Kidney epithelial cell (primary cell): ENCODE measurements around the gene PLPPR1. TPM values are rescaled to one million over a fixed set of nuclear protein-coding genes. Genes with fewer than 3 reads are reported as not detected.

Source experiments
- DNase-seq: peaks from one replicate; pipeline ENCODE4 v3.0.0-alpha.2; 2010; ENCODE audit warnings: low read depth
- H3K27me3 ChIP-seq: 2 replicates; pipeline ENCODE4 v1.6.0; 2011; ENCODE audit warnings: low read length; ENCODE audit not compliant: control insufficient read depth, insufficient read depth
- H3K36me3 ChIP-seq: 2 replicates; pipeline ENCODE4 v1.5.1; 2011; ENCODE audit warnings: low read length; ENCODE audit not compliant: control insufficient read depth, insufficient read depth
- H3K4me3 ChIP-seq: 2 replicates; pipeline ENCODE4 v1.5.1; 2011; ENCODE audit warnings: low read depth, mild to moderate bottlenecking, control low read depth, low read length
- CTCF ChIP-seq: IDR thresholded peaks from 2 replicates; pipeline ENCODE4 v1.5.1; 2011; ENCODE audit warnings: mild to moderate bottlenecking, moderate library complexity, low read length, control low read depth, inconsistent platforms; ENCODE audit not compliant: insufficient read depth, poor library complexity, severe bottlenecking
- total RNA-seq: library from RNA; depleted of rRNA; stranded (reverse); fragments of >200 nt; gene quantifications from 2 replicates; pipeline ENCODE4 v1.2.3, GENCODE V29; 2015

PLPPR1 gene
- total RNA-seq, 1 donor from 2014 or later, result 0.08 TPM

- no peak for TF ChIP-seq CTCF
- H3K4me3 ChIP-seq, result no peak overlapping the region
- H3K27me3 ChIP-seq, result no peaks in the 10 kb centered on the region
- no peaks in the 10 kb centered on the region for H3K36me3 ChIP-seq
- no peak for DNase-seq
These were observed 23.3 kb upstream of the PLPPR1 start for GRCh38 chr9:101005246-101005645.

GRCh38 chr9:101014566-101014965 is 14.0 kb upstream of the PLPPR1 start:
- no peak for DNase-seq
- no peaks in the 10 kb centered on the region for H3K36me3 ChIP-seq
- H3K27me3 ChIP-seq, result no peaks in the 10 kb centered on the region
- TF ChIP-seq CTCF, result no peak
- no peak overlapping the region for H3K4me3 ChIP-seq

- Histone ChIP-seq H3K4me3 (no peak overlapping the region), H3K27me3 (no peaks in the 10 kb centered on the region), H3K36me3 (no peaks in the 10 kb centered on the region)
- TF ChIP-seq CTCF, result no peak
- DNase-seq, result no peak
These were observed 10.1 kb upstream of the PLPPR1 start for GRCh38 chr9:101018467-101018866.

GRCh38 chr9:101022704-101023103 is 5.8 kb upstream of the PLPPR1 start:
- Histone ChIP-seq H3K4me3 (no peak overlapping the region), H3K27me3 (peaks cover 13% of the 10 kb centered on the region), H3K36me3 (no peaks in the 10 kb centered on the region)
- TF ChIP-seq CTCF, result no peak
- no peak for DNase-seq

- TF ChIP-seq CTCF, result no peak
- Histone ChIP-seq H3K36me3 (no peaks in the 10 kb centered on the region), H3K4me3 (no peak overlapping the region), H3K27me3 (peaks cover 39% of the 10 kb centered on the region)
- DNase-seq, result no peak
These were observed 2.6 kb upstream of the PLPPR1 start for GRCh38 chr9:101025940-101026339.

- no peak for TF ChIP-seq CTCF
- peaks cover 39% of the 10 kb centered on the region for H3K27me3 ChIP-seq
These were observed 1.7 kb upstream of the PLPPR1 start for GRCh38 chr9:101026824-101027223.

More at GRCh38 chr9:101026824-101027223, 1.7 kb upstream of the PLPPR1 start:
- H3K4me3 ChIP-seq, result no peak overlapping the region
- no peak for DNase-seq
- H3K36me3 ChIP-seq, result no peaks in the 10 kb centered on the region
